Measurements from ENCODE around the gene FCGR3A.
"Not testable (repeated sequence)": the region's sequence is repeated elsewhere in the genome, so short reads cannot be mapped to it uniquely, and the experiment has no call there.

FCGR3A gene

GRCh38 chr1:161513953-161514352 lies 35.7 kb downstream of the FCGR3A start:
- H3K27ac ChIP-seq: peak overlapping the region; percentile 57

GRCh38 chr1:161513448-161513780 lies 36.2 kb downstream of the FCGR3A start:
- Histone ChIP-seq H3K36me3 (peaks cover 83% of the 10 kb centered on the region), H3K27ac (peak overlapping the region; percentile 57), H3K4me1 (ENCODE audit: control insufficient read depth in 1 of 2, insufficient read depth in 1 of 2, low read depth in 1 of 2, low read length in 1 of 2) (peaks cover 52 to 55% of the 10 kb centered on the region in 2 experiments), H3K4me3 (ENCODE audit: low read depth in 1 of 2, low read length in 1 of 2) (peak overlapping the region in 1 of 2 experiments; percentile 1)
- H3K9me3 ChIP-seq, H3K27me3 ChIP-seq: not testable (repeated sequence)

More at GRCh38 chr1:161513953-161514352, 35.7 kb downstream of the FCGR3A start:
- not testable (repeated sequence) for H3K27me3 ChIP-seq, H3K9me3 ChIP-seq
- H3K36me3 ChIP-seq: peaks cover 83% of the 10 kb centered on the region
- peak overlapping the region in 1 of 2 experiments; percentile 1 for H3K4me3 ChIP-seq (ENCODE audit: low read depth in 1 of 2, low read length in 1 of 2)
- H3K4me1 ChIP-seq (ENCODE audit: control insufficient read depth in 1 of 2, insufficient read depth in 1 of 2, low read depth in 1 of 2, low read length in 1 of 2): peaks cover 47 to 50% of the 10 kb centered on the region in 2 experiments

GRCh38 chr1:161512636-161513447 lies 36.8 kb downstream of the FCGR3A start:
- H3K4me1 ChIP-seq (ENCODE audit: control insufficient read depth in 1 of 2, insufficient read depth in 1 of 2, low read depth in 1 of 2, low read length in 1 of 2): peaks cover 58 to 60% of the 10 kb centered on the region in 2 experiments
- peak overlapping the region; percentile 64 for H3K27ac ChIP-seq
- H3K27me3 ChIP-seq; H3K9me3 ChIP-seq; H3K4me3 ChIP-seq (ENCODE audit: low read depth in 1 of 2, low read length in 1 of 2): not testable (repeated sequence)
- H3K36me3 ChIP-seq: peaks cover 83% of the 10 kb centered on the region

- Histone ChIP-seq H3K36me3 (peaks cover 86% of the 10 kb centered on the region), H3K4me1 (ENCODE audit: control insufficient read depth in 1 of 2, insufficient read depth in 1 of 2, low read depth in 1 of 2, low read length in 1 of 2) (peaks cover 64 to 68% of the 10 kb centered on the region in 2 experiments), H3K4me3 (ENCODE audit: low read depth in 1 of 2, low read length in 1 of 2) (peak overlapping the region; percentile 11 to 25), H3K27me3 (no peaks in the 10 kb centered on the region), H3K27ac (peak overlapping the region; percentile 60), H3K9me3 (no peaks in the 10 kb centered on the region)
- no peak for TF ChIP-seq CTCF (IDR thresholded peaks at IDR 0.05)
Measured at GRCh38 chr1:161511756-161512060, 37.9 kb downstream of the FCGR3A start.

- H3K27ac ChIP-seq: peak overlapping the region; percentile 60
- peaks cover 88% of the 10 kb centered on the region for H3K36me3 ChIP-seq
- peaks cover 64 to 72% of the 10 kb centered on the region in 2 experiments for H3K4me1 ChIP-seq (ENCODE audit: control insufficient read depth in 1 of 2, insufficient read depth in 1 of 2, low read depth in 1 of 2, low read length in 1 of 2)
- H3K9me3 ChIP-seq: no peaks in the 10 kb centered on the region
- peak overlapping the region; percentile 25 to 93 for H3K4me3 ChIP-seq (ENCODE audit: low read depth in 1 of 2, low read length in 1 of 2)
- no peak for TF ChIP-seq CTCF (IDR thresholded peaks at IDR 0.05)
- no peaks in the 10 kb centered on the region for H3K27me3 ChIP-seq
Measured at GRCh38 chr1:161511018-161511755, 38.4 kb downstream of the FCGR3A start.

- H3K4me1 ChIP-seq (ENCODE audit: control insufficient read depth in 1 of 2, insufficient read depth in 1 of 2, low read depth in 1 of 2, low read length in 1 of 2): peaks cover 60 to 78% of the 10 kb centered on the region in 2 experiments
Measured at GRCh38 chr1:161510477-161510876, 39.1 kb downstream of the FCGR3A start.

More at GRCh38 chr1:161510477-161510876, 39.1 kb downstream of the FCGR3A start:
- H3K27ac ChIP-seq: peak overlapping the region; percentile 60
- H3K9me3 ChIP-seq: no peaks in the 10 kb centered on the region
- no peaks in the 10 kb centered on the region for H3K27me3 ChIP-seq
- no peak for TF ChIP-seq CTCF (IDR thresholded peaks at IDR 0.05)
- H3K36me3 ChIP-seq: peaks cover 90% of the 10 kb centered on the region
- peak overlapping the region; percentile 25 to 93 for H3K4me3 ChIP-seq (ENCODE audit: low read depth in 1 of 2, low read length in 1 of 2)

All from neutrophil (primary cell).